ENCODE results near the gene TRDN.

DNA sequence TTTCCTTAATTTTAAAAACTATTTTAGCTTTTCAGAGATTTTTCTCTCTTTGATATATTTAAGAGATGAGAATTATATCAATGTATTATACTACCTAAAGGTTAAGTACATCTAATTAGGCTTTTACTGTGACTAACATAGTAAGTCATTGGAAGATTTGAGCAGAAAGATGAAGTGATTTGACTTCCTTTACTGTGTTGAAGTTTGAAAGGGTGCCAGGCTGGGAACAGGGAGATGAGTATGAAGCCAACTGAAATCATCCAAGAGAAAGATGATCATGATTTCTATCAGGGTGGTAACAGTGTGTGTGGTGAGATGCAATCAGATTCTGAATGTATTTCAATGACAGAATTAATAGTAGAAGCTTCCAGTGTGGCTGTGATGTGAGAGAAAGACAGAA lies 87.3 kb downstream of the TRDN start:
- TF ChIP-seq, protein P1, sequence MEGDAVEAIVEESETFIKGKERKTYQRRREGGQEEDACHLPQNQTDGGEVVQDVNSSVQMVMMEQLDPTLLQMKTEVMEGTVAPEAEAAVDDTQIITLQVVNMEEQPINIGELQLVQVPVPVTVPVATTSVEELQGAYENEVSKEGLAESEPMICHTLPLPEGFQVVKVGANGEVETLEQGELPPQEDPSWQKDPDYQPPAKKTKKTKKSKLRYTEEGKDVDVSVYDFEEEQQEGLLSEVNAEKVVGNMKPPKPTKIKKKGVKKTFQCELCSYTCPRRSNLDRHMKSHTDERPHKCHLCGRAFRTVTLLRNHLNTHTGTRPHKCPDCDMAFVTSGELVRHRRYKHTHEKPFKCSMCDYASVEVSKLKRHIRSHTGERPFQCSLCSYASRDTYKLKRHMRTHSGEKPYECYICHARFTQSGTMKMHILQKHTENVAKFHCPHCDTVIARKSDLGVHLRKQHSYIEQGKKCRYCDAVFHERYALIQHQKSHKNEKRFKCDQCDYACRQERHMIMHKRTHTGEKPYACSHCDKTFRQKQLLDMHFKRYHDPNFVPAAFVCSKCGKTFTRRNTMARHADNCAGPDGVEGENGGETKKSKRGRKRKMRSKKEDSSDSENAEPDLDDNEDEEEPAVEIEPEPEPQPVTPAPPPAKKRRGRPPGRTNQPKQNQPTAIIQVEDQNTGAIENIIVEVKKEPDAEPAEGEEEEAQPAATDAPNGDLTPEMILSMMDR (IDR thresholded peaks at IDR 0.05) = no peak
- no peak for TF ChIP-seq POLR2A (IDR thresholded peaks at IDR 0.05)
- no peak for TF ChIP-seq POLR2AphosphoS5 (IDR thresholded peaks at IDR 0.05)
